Nephron progenitor cell (in vitro differentiated cells): Measurements from ENCODE around the gene IKZF3.
A peak's percentile ranks its signal among the peaks of the same experiment; 100 is the strongest.
"Not testable (repeated sequence)": the region's sequence is repeated elsewhere in the genome, so short reads cannot be mapped to it uniquely, and the experiment has no call there.

Source experiments
- DNase-seq: peaks from one replicate; pipeline ENCODE4 v3.0.0; 2021
- H3K27ac Mint-ChIP-seq: 2 replicates; pipeline ENCODE4 v1.8.0; 2021; ENCODE audit warnings: mild to moderate bottlenecking, moderate library complexity, mixed read lengths
- H3K27me3 Mint-ChIP-seq: 2 replicates; pipeline ENCODE4 v1.8.0; 2021; ENCODE audit warnings: mild to moderate bottlenecking, low read depth, mixed read lengths; ENCODE audit not compliant: poor library complexity
- H3K36me3 Mint-ChIP-seq: 2 replicates; pipeline ENCODE4 v1.8.0; 2021; ENCODE audit warnings: low read depth, mixed read lengths
- H3K4me1 Mint-ChIP-seq: 2 replicates; pipeline ENCODE4 v1.8.0; 2021; ENCODE audit warnings: mixed read lengths
- H3K4me3 Mint-ChIP-seq: 2 replicates; pipeline ENCODE4 v1.8.0; 2021; ENCODE audit warnings: mild to moderate bottlenecking, moderate library complexity, mixed read lengths
- H3K9me3 Mint-ChIP-seq: 2 replicates; pipeline ENCODE4 v1.8.0; 2021; ENCODE audit warnings: mild to moderate bottlenecking, moderate library complexity, mixed read lengths
- TF ChIP-seq, protein P1 (sequence below): fragments of 200-600 bp; sonication (generic); IDR thresholded peaks from 2 replicates; pipeline ENCODE4 v1.5.0; 2021; ENCODE audit warnings: antibody characterized with exemption

IKZF3 gene

DNA sequence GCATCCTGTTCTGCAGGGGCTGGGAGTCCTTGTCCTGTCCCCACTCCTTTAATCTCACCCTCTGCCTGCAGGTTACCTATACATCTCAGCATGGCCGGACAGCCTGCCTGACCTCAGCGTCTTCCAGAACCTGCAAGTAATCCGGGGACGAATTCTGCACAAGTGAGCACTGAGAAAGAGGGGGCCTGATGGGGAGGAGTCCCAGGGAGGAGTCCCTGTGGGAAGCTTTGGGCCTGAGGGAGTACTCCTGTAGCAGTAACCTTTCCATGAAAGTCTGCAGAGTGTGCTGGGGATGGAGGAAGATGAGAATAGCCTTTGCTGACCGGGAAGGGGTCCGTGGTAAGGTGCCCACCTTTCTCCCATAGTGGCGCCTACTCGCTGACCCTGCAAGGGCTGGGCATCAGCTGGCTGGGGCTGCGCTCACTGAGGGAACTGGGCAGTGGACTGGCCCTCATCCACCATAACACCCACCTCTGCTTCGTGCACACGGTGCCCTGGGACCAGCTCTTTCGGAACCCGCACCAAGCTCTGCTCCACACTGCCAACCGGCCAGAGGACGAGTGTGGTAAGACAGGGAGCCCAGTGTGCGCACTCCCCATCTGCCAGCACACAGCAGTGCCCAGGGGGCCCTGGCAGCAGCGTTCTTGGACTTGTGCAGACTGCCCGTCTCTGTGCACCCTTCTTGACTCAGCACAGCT, 148.6 kb downstream of the IKZF3 start:
- peaks cover 29% of the 10 kb centered on the region for H3K36me3 Mint-ChIP-seq
- H3K9me3 Mint-ChIP-seq = no peaks in the 10 kb centered on the region
- no peaks in the 10 kb centered on the region for H3K27me3 Mint-ChIP-seq
- peaks cover 15% of the 10 kb centered on the region for H3K4me1 Mint-ChIP-seq
- no peak for DNase-seq
- no peak overlapping the region for H3K27ac Mint-ChIP-seq
- TF ChIP-seq, protein P1, sequence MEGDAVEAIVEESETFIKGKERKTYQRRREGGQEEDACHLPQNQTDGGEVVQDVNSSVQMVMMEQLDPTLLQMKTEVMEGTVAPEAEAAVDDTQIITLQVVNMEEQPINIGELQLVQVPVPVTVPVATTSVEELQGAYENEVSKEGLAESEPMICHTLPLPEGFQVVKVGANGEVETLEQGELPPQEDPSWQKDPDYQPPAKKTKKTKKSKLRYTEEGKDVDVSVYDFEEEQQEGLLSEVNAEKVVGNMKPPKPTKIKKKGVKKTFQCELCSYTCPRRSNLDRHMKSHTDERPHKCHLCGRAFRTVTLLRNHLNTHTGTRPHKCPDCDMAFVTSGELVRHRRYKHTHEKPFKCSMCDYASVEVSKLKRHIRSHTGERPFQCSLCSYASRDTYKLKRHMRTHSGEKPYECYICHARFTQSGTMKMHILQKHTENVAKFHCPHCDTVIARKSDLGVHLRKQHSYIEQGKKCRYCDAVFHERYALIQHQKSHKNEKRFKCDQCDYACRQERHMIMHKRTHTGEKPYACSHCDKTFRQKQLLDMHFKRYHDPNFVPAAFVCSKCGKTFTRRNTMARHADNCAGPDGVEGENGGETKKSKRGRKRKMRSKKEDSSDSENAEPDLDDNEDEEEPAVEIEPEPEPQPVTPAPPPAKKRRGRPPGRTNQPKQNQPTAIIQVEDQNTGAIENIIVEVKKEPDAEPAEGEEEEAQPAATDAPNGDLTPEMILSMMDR = no peak
- H3K4me3 Mint-ChIP-seq = no peak overlapping the region

DNA sequence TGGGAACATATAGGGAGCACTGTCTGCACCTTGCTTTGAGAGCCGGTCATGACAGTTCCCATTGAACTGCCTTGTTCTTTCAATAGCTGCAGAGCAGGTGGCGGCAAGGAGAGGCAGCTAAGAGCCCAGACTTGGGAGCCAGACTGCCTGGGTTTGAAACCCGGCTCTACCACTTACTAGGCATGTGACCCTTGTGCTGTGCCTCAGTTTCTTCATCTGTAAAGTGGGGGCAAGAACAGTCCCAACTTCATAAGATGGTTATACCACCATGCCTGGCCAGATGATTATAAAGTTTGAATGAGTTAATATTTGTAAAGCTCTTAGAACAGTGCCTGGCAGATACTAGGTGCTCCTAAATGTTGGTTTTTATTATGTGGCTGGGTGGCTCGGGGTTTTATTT, 149.9 kb downstream of the IKZF3 start:
- Mint-ChIP-seq H3K4me1 (peaks cover 3% of the 10 kb centered on the region), H3K36me3 (peaks cover 29% of the 10 kb centered on the region), H3K9me3 (no peaks in the 10 kb centered on the region), H3K27ac (no peak overlapping the region), H3K4me3 (no peak overlapping the region), H3K27me3 (no peaks in the 10 kb centered on the region)
- no peak for DNase-seq
- TF ChIP-seq, protein P1 = no peak

DNA sequence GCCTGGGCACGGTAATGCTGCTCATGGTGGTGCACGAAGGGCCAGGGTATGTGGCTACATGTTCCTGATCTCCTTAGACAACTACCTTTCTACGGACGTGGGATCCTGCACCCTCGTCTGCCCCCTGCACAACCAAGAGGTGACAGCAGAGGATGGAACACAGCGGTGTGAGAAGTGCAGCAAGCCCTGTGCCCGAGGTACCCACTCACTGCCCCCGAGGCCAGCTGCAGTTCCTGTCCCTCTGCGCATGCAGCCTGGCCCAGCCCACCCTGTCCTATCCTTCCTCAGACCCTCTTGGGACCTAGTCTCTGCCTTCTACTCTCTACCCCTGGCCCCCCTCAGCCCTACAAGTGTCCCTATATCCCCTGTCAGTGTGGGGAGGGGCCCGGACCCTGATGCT, 152.3 kb downstream of the IKZF3 start:
- H3K27me3 Mint-ChIP-seq = no peaks in the 10 kb centered on the region
- no peak overlapping the region for H3K4me3 Mint-ChIP-seq
- H3K27ac Mint-ChIP-seq = no peak overlapping the region
- TF ChIP-seq, protein P1 = no peak
- H3K9me3 Mint-ChIP-seq = no peaks in the 10 kb centered on the region
- H3K36me3 Mint-ChIP-seq = peaks cover 17% of the 10 kb centered on the region
- no peaks in the 10 kb centered on the region for H3K4me1 Mint-ChIP-seq
- DNase-seq = no peak

DNA sequence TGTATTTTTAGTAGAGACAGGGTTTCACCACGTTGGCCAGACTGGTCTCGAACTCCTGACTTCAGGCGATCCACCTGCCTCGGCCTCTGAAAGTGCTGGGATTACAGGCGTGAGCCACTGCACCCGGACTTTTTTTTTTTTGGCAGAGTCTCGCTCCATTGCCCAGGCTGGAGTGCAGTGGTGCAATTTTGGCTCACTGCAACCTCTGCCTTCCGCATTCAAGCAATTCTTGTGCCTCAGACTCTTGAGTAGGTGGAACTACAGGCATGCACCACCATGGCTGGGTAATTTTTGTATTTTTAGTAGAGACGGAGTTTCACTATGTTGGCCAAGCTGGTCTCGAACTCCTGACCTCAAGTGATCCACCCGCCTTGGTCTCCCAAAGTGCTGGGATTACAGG, 153.0 kb downstream of the IKZF3 start:
- DNase-seq, H3K27me3 Mint-ChIP-seq, H3K4me3 Mint-ChIP-seq, H3K9me3 Mint-ChIP-seq, H3K4me1 Mint-ChIP-seq: not testable (repeated sequence)
- Mint-ChIP-seq H3K27ac (peak overlapping the region; percentile 36), H3K36me3 (peaks cover 17% of the 10 kb centered on the region)

DNA sequence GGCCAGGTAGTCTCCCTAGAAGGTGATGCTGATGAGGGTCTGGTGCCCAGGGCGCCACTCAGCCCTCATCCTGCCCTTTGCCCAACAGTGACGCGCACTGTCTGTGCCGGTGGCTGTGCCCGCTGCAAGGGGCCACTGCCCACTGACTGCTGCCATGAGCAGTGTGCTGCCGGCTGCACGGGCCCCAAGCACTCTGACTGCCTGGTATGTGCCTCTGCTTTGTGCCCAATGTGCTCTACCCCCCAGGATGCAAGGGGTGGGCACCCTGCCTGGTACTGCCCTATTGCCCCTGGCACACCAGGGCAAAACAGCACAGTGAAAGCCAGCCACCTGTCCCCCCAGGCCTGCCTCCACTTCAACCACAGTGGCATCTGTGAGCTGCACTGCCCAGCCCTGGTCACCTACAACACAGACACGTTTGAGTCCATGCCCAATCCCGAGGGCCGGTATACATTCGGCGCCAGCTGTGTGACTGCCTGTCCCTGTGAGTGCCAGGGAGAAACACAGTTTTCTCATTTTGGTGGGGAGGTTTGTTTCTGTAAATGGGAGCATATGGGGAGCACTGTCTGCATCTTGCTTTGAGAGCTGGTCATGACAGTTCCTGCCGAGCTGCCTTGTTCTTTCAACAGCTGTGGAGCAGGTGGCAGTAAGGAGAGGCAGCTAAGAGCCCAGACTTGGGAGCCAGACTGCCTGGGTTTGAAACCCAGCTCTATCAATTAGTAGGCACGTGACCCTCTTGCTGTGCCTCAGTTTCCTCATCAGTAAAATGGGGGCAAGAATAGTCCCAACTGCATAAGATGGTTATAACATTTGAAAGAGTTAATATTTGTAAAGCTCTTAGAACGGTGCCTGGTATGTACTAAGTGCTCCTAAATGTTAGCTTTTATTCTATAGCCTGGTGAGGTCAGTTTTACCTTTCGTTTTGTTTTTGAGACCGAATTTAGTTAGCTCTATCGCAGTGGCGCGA, 153.8 kb downstream of the IKZF3 start:
- TF ChIP-seq, protein P1 = no peak
- Mint-ChIP-seq H3K27ac (no peak overlapping the region), H3K9me3 (no peaks in the 10 kb centered on the region)

DNA sequence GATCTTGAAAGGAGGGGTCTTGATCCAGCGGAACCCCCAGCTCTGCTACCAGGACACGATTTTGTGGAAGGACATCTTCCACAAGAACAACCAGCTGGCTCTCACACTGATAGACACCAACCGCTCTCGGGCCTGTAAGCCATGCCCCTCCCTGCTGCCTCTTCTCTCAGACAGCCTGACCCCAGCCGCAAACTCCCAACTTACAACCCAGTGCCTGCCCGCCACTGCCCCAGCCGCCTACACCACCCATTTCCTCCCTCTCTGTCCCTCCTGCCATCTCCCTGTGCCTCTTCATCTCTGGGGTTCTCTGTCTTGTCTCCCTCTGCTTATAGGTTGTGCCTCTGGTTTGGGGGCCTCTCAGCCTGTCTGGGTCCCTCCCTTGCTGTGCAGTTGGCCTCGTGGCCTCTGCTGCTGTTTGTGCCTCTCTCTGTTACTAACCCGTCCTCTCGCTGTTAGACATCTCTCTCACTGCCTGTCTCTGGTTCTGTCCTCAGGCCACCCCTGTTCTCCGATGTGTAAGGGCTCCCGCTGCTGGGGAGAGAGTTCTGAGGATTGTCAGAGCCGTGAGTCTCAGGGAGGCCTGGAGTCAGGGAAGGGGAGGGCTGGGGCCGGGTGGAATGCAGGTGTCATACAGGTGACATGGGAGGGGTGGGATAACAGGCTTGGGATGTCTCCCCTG, 154.7 kb downstream of the IKZF3 start:
- peaks cover 9% of the 10 kb centered on the region for H3K4me1 Mint-ChIP-seq
- peaks cover 4% of the 10 kb centered on the region for H3K27me3 Mint-ChIP-seq
- H3K4me3 Mint-ChIP-seq = no peak overlapping the region
- DNase-seq = no peak
- peaks cover 17% of the 10 kb centered on the region for H3K36me3 Mint-ChIP-seq
- TF ChIP-seq, protein P1 = no peak
- no peaks in the 10 kb centered on the region for H3K9me3 Mint-ChIP-seq
- peak overlapping the region; percentile 54 for H3K27ac Mint-ChIP-seq

More for the DNA sequence above, 153.8 kb downstream of the IKZF3 start:
- Mint-ChIP-seq H3K27me3 (no peaks in the 10 kb centered on the region), H3K4me3 (no peak overlapping the region), H3K4me1 (peaks cover 1% of the 10 kb centered on the region), H3K36me3 (peaks cover 17% of the 10 kb centered on the region)
- no peak for DNase-seq
